Measurements from ENCODE around the gene SLCO1B3. TPM values are rescaled to one million over a fixed set of nuclear protein-coding genes. Genes with fewer than 3 reads are reported as not detected.

The SLCO1B3 gene
- total and polyA plus RNA-seq, 12 donors, result 0.28 to 2.5 (median 0.35) TPM; not detected in 9

- TF ChIP-seq, protein P1, sequence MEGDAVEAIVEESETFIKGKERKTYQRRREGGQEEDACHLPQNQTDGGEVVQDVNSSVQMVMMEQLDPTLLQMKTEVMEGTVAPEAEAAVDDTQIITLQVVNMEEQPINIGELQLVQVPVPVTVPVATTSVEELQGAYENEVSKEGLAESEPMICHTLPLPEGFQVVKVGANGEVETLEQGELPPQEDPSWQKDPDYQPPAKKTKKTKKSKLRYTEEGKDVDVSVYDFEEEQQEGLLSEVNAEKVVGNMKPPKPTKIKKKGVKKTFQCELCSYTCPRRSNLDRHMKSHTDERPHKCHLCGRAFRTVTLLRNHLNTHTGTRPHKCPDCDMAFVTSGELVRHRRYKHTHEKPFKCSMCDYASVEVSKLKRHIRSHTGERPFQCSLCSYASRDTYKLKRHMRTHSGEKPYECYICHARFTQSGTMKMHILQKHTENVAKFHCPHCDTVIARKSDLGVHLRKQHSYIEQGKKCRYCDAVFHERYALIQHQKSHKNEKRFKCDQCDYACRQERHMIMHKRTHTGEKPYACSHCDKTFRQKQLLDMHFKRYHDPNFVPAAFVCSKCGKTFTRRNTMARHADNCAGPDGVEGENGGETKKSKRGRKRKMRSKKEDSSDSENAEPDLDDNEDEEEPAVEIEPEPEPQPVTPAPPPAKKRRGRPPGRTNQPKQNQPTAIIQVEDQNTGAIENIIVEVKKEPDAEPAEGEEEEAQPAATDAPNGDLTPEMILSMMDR (IDR thresholded peaks at IDR 0.05), result no peak
- H3K27me3 ChIP-seq, result no peaks in the 10 kb centered on the region
- WGBS, 2 donors, result 64 to 66% methylated on average over 4 of the region's 4 CpGs
- H3K4me3 ChIP-seq, result no peak overlapping the region
- no peak for DNase-seq
- ATAC-seq, result no peak
- peaks cover 0 to 6% (median 0%) of the 10 kb centered on the region in 11 donors for H3K9me3 ChIP-seq
- H3K4me1 ChIP-seq, result no peaks in the 10 kb centered on the region
- no peak overlapping the region for H3K27ac ChIP-seq
- intact Hi-C loops (cut with DNase I), result no loop called here
- H3K36me3 ChIP-seq, result no peaks in the 10 kb centered on the region
Observed at GRCh38 chr12:20832911-20833310, 22.4 kb downstream of the SLCO1B3 start.

GRCh38 chr12:20852649-20853048 lies 42.1 kb downstream of the SLCO1B3 start:
- H3K27me3 ChIP-seq, result no peaks in the 10 kb centered on the region
- no peak for ATAC-seq
- H3K4me1 ChIP-seq, result no peaks in the 10 kb centered on the region
- TF ChIP-seq, protein P1 (IDR thresholded peaks at IDR 0.05), result no peak
- peaks cover 0 to 23% (median 4%) of the 10 kb centered on the region in 11 donors for H3K9me3 ChIP-seq
- intact Hi-C loops (cut with DNase I), result no loop called here
- H3K36me3 ChIP-seq, result no peaks in the 10 kb centered on the region
- DNase-seq, result no peak
- H3K4me3 ChIP-seq, result no peak overlapping the region
- no peak overlapping the region for H3K27ac ChIP-seq

GRCh38 chr12:20863056-20863455 lies 52.6 kb downstream of the SLCO1B3 start:
- H3K9me3 ChIP-seq, result no peaks in the 10 kb centered on the region
- H3K4me1 ChIP-seq, result no peaks in the 10 kb centered on the region
- H3K27ac ChIP-seq, result no peak overlapping the region
- intact Hi-C loops (cut with DNase I), result no loop called here
- 90 to 91% methylated on average over 3 of the region's 3 CpGs for WGBS, 2 donors
- no peak overlapping the region for H3K4me3 ChIP-seq
- TF ChIP-seq, protein P1 (IDR thresholded peaks at IDR 0.05), result no peak
- ATAC-seq (no peak), DNase-seq (no peak)
- H3K36me3 ChIP-seq, result no peaks in the 10 kb centered on the region
- no peaks in the 10 kb centered on the region for H3K27me3 ChIP-seq

DNA sequence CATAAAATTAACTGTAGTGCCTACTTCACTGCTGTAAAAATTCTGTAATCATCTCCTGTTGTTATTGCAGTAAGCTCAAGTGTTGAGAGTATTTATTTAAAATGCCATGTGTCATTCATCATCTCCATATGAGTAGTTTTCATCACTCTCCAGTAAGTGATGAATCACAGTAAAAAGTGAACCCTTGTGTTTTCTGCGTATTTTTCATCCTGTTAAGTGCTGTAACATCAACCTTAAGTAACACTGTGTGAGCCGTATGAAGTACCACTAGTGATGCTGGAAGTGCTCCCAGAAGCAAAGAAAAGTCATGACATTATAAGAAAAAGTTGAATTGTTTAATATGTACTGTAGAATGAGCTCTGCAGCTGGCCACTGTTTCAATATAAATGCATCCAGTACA lies 55.4 kb downstream of the SLCO1B3 start:
- no peak for ATAC-seq
- WGBS, 2 donors, result 36 to 48% methylated on average over 2 of the region's 2 CpGs

More for the DNA sequence above, 55.4 kb downstream of the SLCO1B3 start:
- H3K9me3 ChIP-seq, result no peaks in the 10 kb centered on the region
- H3K4me1 ChIP-seq, result no peaks in the 10 kb centered on the region
- H3K27me3 ChIP-seq, result no peaks in the 10 kb centered on the region
- H3K4me3 ChIP-seq, result no peak overlapping the region
- intact Hi-C loops (cut with DNase I), result no loop called here
- TF ChIP-seq, protein P1 (IDR thresholded peaks at IDR 0.05), result no peak
- H3K36me3 ChIP-seq, result no peaks in the 10 kb centered on the region
- no peak for DNase-seq
- H3K27ac ChIP-seq, result no peak overlapping the region

Data from heart right ventricle (tissue), 16 donors.